Ishikawa (cell line): ENCODE measurements around the gene SHH.

Experiments used
- CEBPB ChIP-seq: IDR thresholded peaks from 2 replicates; pipeline ENCODE4 v1.6.1; 2012
- CREB1 ChIP-seq: IDR thresholded peaks from 2 replicates; pipeline ENCODE4 v1.6.1; 2012; ENCODE audit warnings: low read depth
- EGR1 ChIP-seq: IDR thresholded peaks from 2 replicates; pipeline ENCODE4 v1.6.1; 2012
- EP300 ChIP-seq: IDR thresholded peaks from 2 replicates; pipeline ENCODE4 v1.6.1; 2012; ENCODE audit warnings: borderline replicate concordance
- FOXM1 ChIP-seq: IDR thresholded peaks from 2 replicates; pipeline ENCODE4 v1.6.1; 2012; ENCODE audit warnings: low read depth, borderline replicate concordance
- NFIC ChIP-seq: IDR thresholded peaks from 2 replicates; pipeline ENCODE4 v1.6.1; 2012
- RAD21 ChIP-seq: IDR thresholded peaks from 2 replicates; pipeline ENCODE4 v1.6.1; 2012; ENCODE audit warnings: low read depth
- REST ChIP-seq: IDR thresholded peaks from 2 replicates; pipeline ENCODE4 v1.6.1; 2012; ENCODE audit warnings: low read depth, mild to moderate bottlenecking
- TAF1 ChIP-seq: IDR thresholded peaks from 2 replicates; pipeline ENCODE4 v1.6.1; 2012; ENCODE audit warnings: low read depth, mild to moderate bottlenecking
- TCF12 ChIP-seq: IDR thresholded peaks from 2 replicates; pipeline ENCODE4 v1.6.1; 2012; ENCODE audit warnings: low read depth
- TEAD4 ChIP-seq: IDR thresholded peaks from 2 replicates; pipeline ENCODE4 v1.6.1; 2012
- YY1 ChIP-seq: IDR thresholded peaks from 2 replicates; pipeline ENCODE4 v1.6.1; 2012; ENCODE audit warnings: low read depth
- ZBTB7A ChIP-seq: IDR thresholded peaks from 2 replicates; pipeline ENCODE4 v1.6.1; 2012; ENCODE audit warnings: low read depth
- TF ChIP-seq, protein P1 (sequence below): IDR thresholded peaks from 2 replicates; pipeline ENCODE4 v1.6.1; 2012
- TF ChIP-seq, protein P2 (sequence below): IDR thresholded peaks from 2 replicates; pipeline ENCODE4 v1.6.1; 2012

Gene SHH

GRCh38 chr7:155776606-155777005 lies 35.7 kb downstream of the SHH start:
- no peak for TF ChIP-seq REST
- no peak for TF ChIP-seq TCF12
- TF ChIP-seq TEAD4, result no peak
- TF ChIP-seq, protein P1, sequence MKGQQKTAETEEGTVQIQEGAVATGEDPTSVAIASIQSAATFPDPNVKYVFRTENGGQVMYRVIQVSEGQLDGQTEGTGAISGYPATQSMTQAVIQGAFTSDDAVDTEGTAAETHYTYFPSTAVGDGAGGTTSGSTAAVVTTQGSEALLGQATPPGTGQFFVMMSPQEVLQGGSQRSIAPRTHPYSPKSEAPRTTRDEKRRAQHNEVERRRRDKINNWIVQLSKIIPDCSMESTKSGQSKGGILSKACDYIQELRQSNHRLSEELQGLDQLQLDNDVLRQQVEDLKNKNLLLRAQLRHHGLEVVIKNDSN, result no peak
- TF ChIP-seq TAF1, result no peak
- no peak for TF ChIP-seq EGR1
- no peak for TF ChIP-seq CREB1

DNA sequence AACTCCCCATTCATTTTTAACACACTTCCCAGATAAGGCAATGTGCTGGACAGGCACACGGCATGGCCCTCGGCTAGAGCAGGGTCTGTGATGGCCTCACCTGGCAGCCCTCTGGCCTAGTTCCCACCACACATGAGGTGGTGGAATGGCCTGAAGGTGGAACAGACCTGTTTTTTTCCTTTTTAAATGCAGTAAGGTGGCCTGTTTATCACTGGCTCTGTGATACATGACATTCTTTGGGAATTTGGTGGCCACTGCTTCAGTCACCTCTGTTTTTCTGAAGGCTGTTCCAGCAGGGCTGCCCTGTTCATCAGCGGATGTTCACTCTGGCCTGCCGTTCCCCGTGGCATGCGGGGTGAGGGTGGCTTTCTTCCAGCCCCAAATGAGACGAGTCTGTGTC lies 36.6 kb downstream of the SHH start:
- TF ChIP-seq CEBPB (no peak), RAD21 (no peak), TEAD4 (no peak), EP300 (no peak), EGR1 (no peak), REST (no peak), NFIC (no peak), TCF12 (no peak), ZBTB7A (no peak), YY1 (no peak), TAF1 (no peak), CREB1 (no peak)
- TF ChIP-seq, protein P1, result no peak
- TF ChIP-seq, protein P2, sequence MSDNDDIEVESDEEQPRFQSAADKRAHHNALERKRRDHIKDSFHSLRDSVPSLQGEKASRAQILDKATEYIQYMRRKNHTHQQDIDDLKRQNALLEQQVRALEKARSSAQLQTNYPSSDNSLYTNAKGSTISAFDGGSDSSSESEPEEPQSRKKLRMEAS, result no peak

GRCh38 chr7:155774947-155775346 lies 37.3 kb downstream of the SHH start:
- no peak for TF ChIP-seq CEBPB
- TF ChIP-seq NFIC, result no peak
- no peak for TF ChIP-seq RAD21
- TF ChIP-seq TCF12, result no peak
- no peak for TF ChIP-seq EGR1

DNA sequence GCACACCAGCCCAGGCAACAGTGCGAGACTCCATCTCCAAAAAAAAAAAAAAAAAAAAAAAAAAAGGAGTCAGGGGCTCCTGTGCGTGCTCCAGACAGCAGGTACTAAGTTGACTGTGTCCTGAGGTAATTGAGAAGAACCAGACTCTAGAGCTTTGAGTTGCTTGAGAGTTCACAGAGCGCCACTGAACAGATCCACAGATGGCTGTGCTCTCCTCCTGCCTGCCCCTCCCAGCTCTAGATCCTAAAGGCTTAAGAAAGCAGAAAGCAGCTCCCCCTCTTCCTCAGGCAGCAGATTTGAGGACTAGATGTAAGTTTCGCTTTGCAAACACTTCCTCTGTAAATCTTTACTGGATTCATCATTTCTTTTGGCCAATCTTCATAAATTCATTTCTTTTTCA lies 38.7 kb downstream of the SHH start:
- TF ChIP-seq CREB1 (no peak), YY1 (no peak), FOXM1 (no peak), NFIC (no peak), RAD21 (no peak), ZBTB7A (no peak), TEAD4 (no peak), CEBPB (no peak), EGR1 (no peak), REST (no peak), TCF12 (no peak)

DNA sequence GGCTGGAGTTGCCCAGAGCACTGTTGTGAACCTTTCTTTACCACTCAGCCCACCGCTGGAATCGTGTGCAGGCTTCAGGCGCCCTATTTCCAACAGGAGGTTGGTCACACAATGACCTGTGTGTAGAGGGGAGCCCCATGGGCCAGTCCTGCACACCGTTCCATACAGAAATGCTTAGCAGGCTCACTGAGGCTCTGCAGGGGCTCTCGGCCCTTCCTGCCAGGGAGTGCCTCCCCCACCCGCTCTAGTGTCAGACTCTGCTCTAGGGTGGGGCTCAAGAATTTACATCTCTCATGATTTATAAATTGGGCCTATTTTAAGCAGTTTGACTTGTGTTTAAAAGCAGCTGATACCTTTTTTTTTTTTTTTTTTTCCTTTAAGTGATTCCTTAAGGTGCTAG lies 42.0 kb downstream of the SHH start:
- TF ChIP-seq TEAD4 (no peak), NFIC (no peak), TAF1 (no peak), REST (no peak), ZBTB7A (no peak), CREB1 (no peak), EP300 (no peak), EGR1 (no peak), TCF12 (no peak), RAD21 (no peak), YY1 (no peak), FOXM1 (no peak), CEBPB (no peak)
- TF ChIP-seq, protein P2, result no peak
- TF ChIP-seq, protein P1, result no peak
